ENCODE measurements around the gene SLC2A8. TPM values are rescaled to one million over a fixed set of nuclear protein-coding genes. Genes with fewer than 3 reads are reported as not detected.
A peak's percentile ranks its signal among the peaks of the same experiment; 100 is the strongest.

SLC2A8 gene
- total and polyA plus RNA-seq, 4 experiments from 2014 or later = 1.1 to 3.2 (median 2.2) TPM

- Histone ChIP-seq H3K27me3 (ENCODE audit: insufficient read depth, low read length) (no peaks in the 10 kb centered on the region), H3K4me3 (ENCODE audit: low read length in 2 of 2) (no peak overlapping the region), H3K4me1 (ENCODE audit: insufficient read depth, low read length) (peaks cover 12% of the 10 kb centered on the region), H3K36me3 (ENCODE audit: insufficient read depth, low read length) (peaks cover 3% of the 10 kb centered on the region), H3K27ac (ENCODE audit: low read depth, low read length) (no peak overlapping the region), H3K9me3 (ENCODE audit: control insufficient read depth in 1 of 2, low read length in 2 of 2) (no peaks in the 10 kb centered on the region)
- no peak overlapping the region for H3K4me3 Mint-ChIP-seq
- peaks cover 9 to 37% of the 10 kb centered on the region in 2 donors for H3K36me3 Mint-ChIP-seq
- DNase-seq = no peak
- ChIA-PET POLR2A (ENCODE audit: partially characterized antibody) (interaction anchor here (0.9 kb wide), 1 partner anchor 31 kb away, joined by 3 read pairs; the partner anchor contains the start of gene ZNF79), CTCF (ENCODE audit: partially characterized antibody) (interaction anchor here (0.7 to 1.8 kb wide), 9 partner anchors 9 to 257 kb away, joined by 3 to 8 read pairs (median 3); partner anchors contain the start of gene SLC2A8)
- no peaks in the 10 kb centered on the region for H3K27me3 Mint-ChIP-seq
- H3K4me1 Mint-ChIP-seq = peaks cover 8 to 23% (median 12%) of the 10 kb centered on the region in 4 donors
- H3K27ac Mint-ChIP-seq = peak overlapping the region in 1 of 7 donors; percentile 7
- peaks cover 0 to 3% (median 0%) of the 10 kb centered on the region in 8 donors for H3K9me3 Mint-ChIP-seq
- intact Hi-C loops (cut with micrococcal nuclease) = no loop called here
Measured at GRCh38 chr9:127455324-127455992, 58.5 kb downstream of the SLC2A8 start.

GRCh38 chr9:127457191-127457878, 60.4 kb downstream of the SLC2A8 start:
- H3K4me1 ChIP-seq (ENCODE audit: insufficient read depth, low read length) = peaks cover 5% of the 10 kb centered on the region
- no peaks in the 10 kb centered on the region for H3K9me3 ChIP-seq (ENCODE audit: control insufficient read depth in 1 of 2, low read length in 2 of 2)
- Mint-ChIP-seq H3K27me3 (no peaks in the 10 kb centered on the region), H3K36me3 (peaks cover 14 to 31% of the 10 kb centered on the region in 2 donors), H3K27ac (no peak overlapping the region), H3K4me3 (no peak overlapping the region), H3K4me1 (peaks cover 2 to 7% (median 5%) of the 10 kb centered on the region in 4 donors), H3K9me3 (no peaks in the 10 kb centered on the region)
- no peak overlapping the region for H3K4me3 ChIP-seq (ENCODE audit: low read length in 2 of 2)
- intact Hi-C loops (cut with micrococcal nuclease) = no loop called here
- ChIA-PET CTCF (ENCODE audit: partially characterized antibody) (interaction anchor here (1.6 kb wide), 1 partner anchor 97 kb away, joined by 3 read pairs; no protein-coding TSS in a partner anchor), POLR2A (ENCODE audit: partially characterized antibody) (no interaction called here)
- peaks cover 16% of the 10 kb centered on the region for H3K36me3 ChIP-seq (ENCODE audit: insufficient read depth, low read length)
- H3K27ac ChIP-seq (ENCODE audit: low read depth, low read length) = no peak overlapping the region
- no peaks in the 10 kb centered on the region for H3K27me3 ChIP-seq (ENCODE audit: insufficient read depth, low read length)
- DNase-seq = no peak

Other genes starting within 250 kb of the SLC2A8 start
- 1 to 10 TPM; 5.9 to 6.6 TPM for gene GARNL3, start 132.4 kb upstream of the SLC2A8 start, total RNA-seq
- gene GARNL3, start 132.4 kb upstream of the SLC2A8 start, polyA plus RNA-seq = under 1 TPM in 1 of 2 donors, not detected in 1; 0.41 TPM
- gene ZNF79, start 27.2 kb downstream of the SLC2A8 start, total RNA-seq = 10 to 100 TPM; 22.2 to 22.5 TPM
- 1 to 10 TPM; 1.0 to 5.8 TPM for gene ZNF79, start 27.2 kb downstream of the SLC2A8 start, polyA plus RNA-seq
- 1,000 to 10,000 TPM; 1,622 to 1,664 TPM for gene RPL12, start 54.2 kb downstream of the SLC2A8 start, total RNA-seq
- gene RPL12, start 54.2 kb downstream of the SLC2A8 start, polyA plus RNA-seq = 1,000 to 10,000 TPM; 1,304 to 1,786 TPM
- 10 to 100 TPM; 30.5 to 31.3 TPM for gene LRSAM1, start 54.3 kb downstream of the SLC2A8 start, total RNA-seq
- 1 to 10 TPM; 4.3 to 9.2 TPM for gene LRSAM1, start 54.3 kb downstream of the SLC2A8 start, polyA plus RNA-seq
- gene STXBP1, start 215.1 kb downstream of the SLC2A8 start, total RNA-seq = 10 to 100 TPM; 19.9 to 20.9 TPM
- gene STXBP1, start 215.1 kb downstream of the SLC2A8 start, polyA plus RNA-seq = 1 to 10 TPM; 4.8 to 5.5 TPM

All from CD4-positive, alpha-beta memory T cell (primary cell).